ENCODE results near the gene ANKRD13B. TPM values are rescaled to one million over a fixed set of nuclear protein-coding genes. Genes with fewer than 3 reads are reported as not detected.

The ANKRD13B gene
- total RNA-seq, 1 donor from 2014 or later: 2.8 TPM

- H3K79me2 ChIP-seq (ENCODE audit: low read depth): no peaks in the 10 kb centered on the region
- peaks cover 32% of the 10 kb centered on the region for H3K4me1 Mint-ChIP-seq
- no peaks in the 10 kb centered on the region for H3K9me3 ChIP-seq (ENCODE audit: low read depth)
- peaks cover 11% of the 10 kb centered on the region for H4K20me1 ChIP-seq (ENCODE audit: low read depth)
- peak overlapping the region; percentile 84 for H3K4me3 Mint-ChIP-seq
- peak overlapping the region; percentile 47 for H3K4me3 ChIP-seq
- peak overlapping the region; percentile 89 for H2AFZ ChIP-seq (replicated peaks)
- H3F3A ChIP-seq (ENCODE audit: low read depth): peaks cover 41% of the 10 kb centered on the region
- peaks cover 5% of the 10 kb centered on the region for H3K36me3 Mint-ChIP-seq
- TF ChIP-seq EZH2 (IDR thresholded peaks at IDR 0.05) (no peak), EZH2phosphoT487 (IDR thresholded peaks at IDR 0.05) (no peak), CTCF (IDR thresholded peaks at IDR 0.05) (no peak)
- H3K4me1 ChIP-seq: peaks cover 23% of the 10 kb centered on the region
- H3K27ac ChIP-seq: no peak overlapping the region
- peak overlapping the region; percentile 84 for H3K4me2 ChIP-seq
- H3K9ac ChIP-seq: no peak overlapping the region
- DNase-seq (ENCODE audit: low spot score): peak; percentile 94
- H3K27ac Mint-ChIP-seq: no peak overlapping the region
- H3K36me3 ChIP-seq: no peaks in the 10 kb centered on the region
- peaks cover 65% of the 10 kb centered on the region for H3K27me3 ChIP-seq
- H3K9me3 Mint-ChIP-seq: no peaks in the 10 kb centered on the region
- H3K27me3 Mint-ChIP-seq (ENCODE audit: insufficient read depth, low read depth): peaks cover 33% of the 10 kb centered on the region
These were observed 22.8 kb downstream of the ANKRD13B start for GRCh38 chr17:29615492-29616299.

GRCh38 chr17:29616300-29617048, 23.5 kb downstream of the ANKRD13B start:
- Histone ChIP-seq H3K9me3 (ENCODE audit: low read depth) (no peaks in the 10 kb centered on the region), H3F3A (ENCODE audit: low read depth) (peaks cover 41% of the 10 kb centered on the region), H3K9ac (no peak overlapping the region), H3K4me3 (peak overlapping the region; percentile 47), H3K36me3 (no peaks in the 10 kb centered on the region), H3K4me2 (peak overlapping the region; percentile 84), H3K4me1 (peaks cover 23% of the 10 kb centered on the region), H3K79me2 (ENCODE audit: low read depth) (no peaks in the 10 kb centered on the region), H3K27me3 (peaks cover 73% of the 10 kb centered on the region), H3K27ac (no peak overlapping the region), H4K20me1 (ENCODE audit: low read depth) (peaks cover 11% of the 10 kb centered on the region), H2AFZ (replicated peaks) (no peak overlapping the region)
- H3K4me1 Mint-ChIP-seq: peaks cover 34% of the 10 kb centered on the region
- DNase-seq (ENCODE audit: low spot score): no peak
- no peaks in the 10 kb centered on the region for H3K9me3 Mint-ChIP-seq
- H3K27ac Mint-ChIP-seq: no peak overlapping the region
- peaks cover 33% of the 10 kb centered on the region for H3K27me3 Mint-ChIP-seq (ENCODE audit: insufficient read depth, low read depth)
- H3K36me3 Mint-ChIP-seq: peaks cover 2% of the 10 kb centered on the region
- peak overlapping the region; percentile 84 for H3K4me3 Mint-ChIP-seq
- TF ChIP-seq CTCF (IDR thresholded peaks at IDR 0.05): no peak
- peak; percentile 21 for TF ChIP-seq EZH2phosphoT487 (IDR thresholded peaks at IDR 0.05)
- TF ChIP-seq EZH2 (IDR thresholded peaks at IDR 0.05): peak; percentile 72

GRCh38 chr17:29617125-29617480, 24.2 kb downstream of the ANKRD13B start:
- peak overlapping the region; percentile 52 for H2AFZ ChIP-seq (replicated peaks)
- peaks cover 2% of the 10 kb centered on the region for H3K36me3 Mint-ChIP-seq
- peaks cover 79% of the 10 kb centered on the region for H3K27me3 ChIP-seq
- no peaks in the 10 kb centered on the region for H3K9me3 ChIP-seq (ENCODE audit: low read depth)
- no peaks in the 10 kb centered on the region for H3K9me3 Mint-ChIP-seq
- H3K4me2 ChIP-seq: peak overlapping the region; percentile 84
- peaks cover 33% of the 10 kb centered on the region for H3K27me3 Mint-ChIP-seq (ENCODE audit: insufficient read depth, low read depth)
- no peaks in the 10 kb centered on the region for H3K36me3 ChIP-seq
- DNase-seq (ENCODE audit: low spot score): peak; percentile 87
- H3K79me2 ChIP-seq (ENCODE audit: low read depth): no peaks in the 10 kb centered on the region
- TF ChIP-seq EZH2phosphoT487 (IDR thresholded peaks at IDR 0.05) (no peak), EZH2 (IDR thresholded peaks at IDR 0.05) (no peak), CTCF (IDR thresholded peaks at IDR 0.05) (peak; percentile 76)
- peak overlapping the region; percentile 25 for H3K4me3 ChIP-seq
- H3K4me3 Mint-ChIP-seq: peak overlapping the region; percentile 70
- H3K4me1 Mint-ChIP-seq: peaks cover 40% of the 10 kb centered on the region
- peaks cover 41% of the 10 kb centered on the region for H3F3A ChIP-seq (ENCODE audit: low read depth)
- peaks cover 23% of the 10 kb centered on the region for H3K4me1 ChIP-seq
- no peak overlapping the region for H3K9ac ChIP-seq
- no peak overlapping the region for H3K27ac Mint-ChIP-seq
- H4K20me1 ChIP-seq (ENCODE audit: low read depth): peaks cover 11% of the 10 kb centered on the region
- H3K27ac ChIP-seq: no peak overlapping the region
